GM12875 (cell line): ENCODE data around the gene UBTF.

Experiments used
- H3K4me3 ChIP-seq: one replicate; pipeline ENCODE4 v1.5.1; 2011; ENCODE audit warnings: low read depth, low read length, control low read depth
- TF ChIP-seq, protein P1 (sequence below): IDR thresholded peaks from 2 replicates; pipeline ENCODE4 v1.5.1; 2011; ENCODE audit warnings: low read depth, mild to moderate bottlenecking, control low read depth, inconsistent platforms, low read length, moderate library complexity, borderline replicate concordance; ENCODE audit not compliant: insufficient read depth

The UBTF gene

DNA sequence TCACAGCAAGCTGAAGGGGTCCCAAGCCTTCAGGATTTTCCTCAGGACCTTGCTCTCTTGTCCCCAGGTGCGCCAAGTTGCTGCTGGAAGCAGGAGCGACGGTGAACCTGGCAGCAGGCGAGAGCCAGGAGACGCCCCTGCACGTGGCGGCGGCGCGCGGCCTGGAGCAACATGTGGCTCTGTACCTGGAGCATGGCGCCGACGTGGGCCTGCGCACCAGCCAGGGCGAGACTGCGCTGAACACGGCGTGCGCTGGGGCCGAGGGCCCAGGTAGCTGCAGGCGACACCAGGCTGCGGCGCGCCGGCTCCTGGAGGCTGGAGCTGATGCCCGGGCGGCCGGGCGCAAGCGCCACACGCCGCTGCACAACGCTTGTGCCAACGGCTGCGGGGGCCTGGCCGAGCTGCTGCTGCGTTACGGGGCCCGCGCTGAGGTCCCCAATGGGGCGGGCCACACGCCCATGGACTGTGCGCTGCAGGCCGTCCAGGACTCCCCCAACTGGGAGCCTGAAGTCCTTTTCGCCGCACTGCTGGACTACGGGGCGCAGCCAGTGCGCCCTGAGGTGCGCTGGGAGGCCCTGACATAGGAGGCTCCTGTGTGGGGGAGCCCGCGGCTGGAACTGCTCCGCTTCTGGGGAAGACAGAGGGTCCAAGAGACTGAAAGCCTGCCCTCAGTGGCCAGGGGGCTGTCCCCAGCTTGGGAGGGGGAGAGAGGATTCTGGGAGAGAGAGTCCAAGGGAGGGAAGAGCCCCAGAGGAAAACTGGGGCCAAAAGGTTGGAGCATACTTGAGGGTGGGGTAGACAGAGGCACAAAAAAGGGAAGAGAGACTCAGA lies 42.6 kb downstream of the UBTF start:
- H3K4me3 ChIP-seq = no peak overlapping the region
- TF ChIP-seq, protein P1, sequence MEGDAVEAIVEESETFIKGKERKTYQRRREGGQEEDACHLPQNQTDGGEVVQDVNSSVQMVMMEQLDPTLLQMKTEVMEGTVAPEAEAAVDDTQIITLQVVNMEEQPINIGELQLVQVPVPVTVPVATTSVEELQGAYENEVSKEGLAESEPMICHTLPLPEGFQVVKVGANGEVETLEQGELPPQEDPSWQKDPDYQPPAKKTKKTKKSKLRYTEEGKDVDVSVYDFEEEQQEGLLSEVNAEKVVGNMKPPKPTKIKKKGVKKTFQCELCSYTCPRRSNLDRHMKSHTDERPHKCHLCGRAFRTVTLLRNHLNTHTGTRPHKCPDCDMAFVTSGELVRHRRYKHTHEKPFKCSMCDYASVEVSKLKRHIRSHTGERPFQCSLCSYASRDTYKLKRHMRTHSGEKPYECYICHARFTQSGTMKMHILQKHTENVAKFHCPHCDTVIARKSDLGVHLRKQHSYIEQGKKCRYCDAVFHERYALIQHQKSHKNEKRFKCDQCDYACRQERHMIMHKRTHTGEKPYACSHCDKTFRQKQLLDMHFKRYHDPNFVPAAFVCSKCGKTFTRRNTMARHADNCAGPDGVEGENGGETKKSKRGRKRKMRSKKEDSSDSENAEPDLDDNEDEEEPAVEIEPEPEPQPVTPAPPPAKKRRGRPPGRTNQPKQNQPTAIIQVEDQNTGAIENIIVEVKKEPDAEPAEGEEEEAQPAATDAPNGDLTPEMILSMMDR = no peak

GRCh38 chr17:44176257-44176656 lies 43.2 kb downstream of the UBTF start:
- H3K4me3 ChIP-seq = no peak overlapping the region

DNA sequence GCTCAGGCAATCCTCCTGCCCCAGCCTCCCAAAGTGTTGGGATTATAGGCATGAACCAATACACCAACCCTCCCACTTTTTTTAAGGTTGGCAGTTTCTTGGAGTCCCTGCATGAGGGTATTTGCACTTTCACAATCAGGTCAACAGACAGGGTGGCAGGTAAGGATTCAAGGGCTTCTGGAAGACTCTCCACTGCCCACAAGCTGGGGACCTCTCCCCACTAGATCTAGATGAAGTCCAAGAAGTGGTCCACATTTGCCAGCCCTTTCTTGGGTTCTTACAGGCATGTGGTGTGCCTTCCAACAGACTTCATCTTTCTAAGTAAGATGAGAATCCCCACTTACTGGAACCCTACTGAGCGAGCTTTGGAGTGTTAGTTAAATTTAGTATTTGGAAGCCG lies 45.0 kb downstream of the UBTF start:
- TF ChIP-seq, protein P1 = no peak

More at GRCh38 chr17:44176257-44176656, 43.2 kb downstream of the UBTF start:
- TF ChIP-seq, protein P1 = no peak

DNA sequence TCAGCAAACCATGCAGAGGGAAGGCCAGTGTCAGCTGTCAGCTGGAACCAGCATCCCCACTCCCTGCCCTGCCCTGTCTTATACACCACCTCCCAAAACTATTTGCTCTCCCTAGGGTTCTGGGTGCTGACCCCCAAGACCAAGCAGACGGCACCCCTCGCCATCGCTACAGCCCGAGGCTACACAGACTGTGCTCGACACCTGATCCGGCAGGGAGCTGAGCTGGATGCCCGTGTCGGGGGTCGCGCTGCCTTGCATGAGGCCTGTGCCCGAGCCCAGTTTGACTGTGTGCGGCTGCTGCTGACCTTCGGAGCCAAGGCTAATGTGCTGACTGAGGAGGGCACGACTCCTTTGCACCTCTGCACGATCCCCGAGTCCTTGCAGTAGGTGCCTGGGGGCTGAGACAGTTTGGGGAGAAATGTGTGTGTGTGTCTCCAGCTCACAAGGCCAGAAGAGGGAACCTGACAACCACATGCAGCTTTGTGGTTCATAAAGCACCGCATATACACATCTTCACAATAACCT lies 47.5 kb downstream of the UBTF start:
- TF ChIP-seq, protein P1 = no peak
- no peak overlapping the region for H3K4me3 ChIP-seq

More for the DNA sequence above, 45.0 kb downstream of the UBTF start:
- H3K4me3 ChIP-seq = no peak overlapping the region

DNA sequence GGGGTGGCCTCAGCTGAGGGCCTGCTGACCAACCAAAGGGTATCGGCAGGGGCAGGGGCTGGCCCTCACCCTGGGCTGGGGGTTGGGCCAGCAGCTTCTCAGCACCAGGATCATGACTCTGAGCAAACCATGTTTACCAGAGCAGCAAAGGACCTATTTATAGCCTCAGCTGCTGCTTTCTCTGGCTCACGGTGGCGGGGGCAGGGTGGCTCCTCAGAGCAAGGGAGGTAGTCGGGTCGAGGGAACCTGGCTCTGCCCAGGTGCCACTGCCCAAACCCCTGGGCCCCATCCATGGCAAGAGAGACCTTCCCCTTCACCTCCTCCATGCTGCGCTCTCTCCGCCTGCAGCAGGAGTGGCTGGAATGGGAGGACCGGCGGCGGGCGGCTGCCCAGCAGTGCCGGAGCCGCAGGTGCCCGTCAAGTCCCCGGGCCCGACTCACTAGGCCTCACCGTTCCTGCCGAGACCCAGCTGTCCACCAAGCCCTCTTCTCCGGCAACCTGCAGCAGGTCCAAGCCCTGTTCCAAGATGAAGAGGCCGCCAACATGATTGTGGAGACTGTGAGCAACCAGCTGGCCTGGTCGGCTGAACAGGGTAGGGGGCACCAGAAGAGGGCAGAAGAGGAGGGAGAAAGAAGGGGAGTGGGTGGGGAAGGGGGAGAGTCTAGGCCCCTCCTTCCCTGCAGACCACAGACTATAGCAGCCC lies 48.8 kb downstream of the UBTF start, which contains the start of gene ASB16:
ASB16 (plus strand) TSS at position 206 of the 703 bp plus-strand sequence; CDS start at position 292, 86 bp downstream.
- TF ChIP-seq, protein P1 = no peak
- no peak within 1 kb of the TSS for H3K4me3 ChIP-seq

DNA sequence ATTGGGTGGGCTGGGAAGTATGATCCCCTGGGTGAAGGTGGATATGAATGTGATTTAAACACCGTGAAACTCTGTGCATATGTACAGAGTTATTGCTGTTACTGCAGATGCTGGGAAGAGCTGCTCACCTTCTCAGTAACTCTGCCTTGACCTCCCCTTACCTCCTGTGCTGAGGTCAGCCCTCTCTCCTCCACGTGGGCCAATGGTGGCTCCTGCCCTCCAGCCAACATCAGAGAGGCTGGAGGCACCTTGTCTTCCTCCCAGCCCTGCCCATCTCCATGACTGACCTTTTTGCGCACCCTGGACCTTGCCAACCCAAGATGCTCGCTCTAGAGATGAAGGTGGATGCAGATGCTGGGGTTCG lies 49.4 kb downstream of the UBTF start:
- H3K4me3 ChIP-seq = no peak overlapping the region
- TF ChIP-seq, protein P1 = no peak
